ENCODE results near the gene UCP2. TPM values are rescaled to one million over a fixed set of nuclear protein-coding genes. Genes with fewer than 3 reads are reported as not detected.
A peak's percentile ranks its signal among the peaks of the same experiment; 100 is the strongest.

UCP2 gene
- total and polyA plus RNA-seq, 9 of the 15 experiments (the other 6 are each of a cell fraction or from before 2014, with no cell fraction given) = 19.2 to 216 (median 87.9) TPM

- TF ChIP-seq CREB3L1 (IDR thresholded peaks at IDR 0.05; ENCODE audit: borderline replicate concordance, low read depth) (no peak), PTTG1 (tag; IDR thresholded peaks at IDR 0.05; ENCODE audit: low read depth) (peak; percentile 42; the same call in 1 of the 2 replicates), MITF (IDR thresholded peaks at IDR 0.05) (no peak), MECOM (CRISPR knock-in tag; IDR thresholded peaks at IDR 0.05) (peak; percentile 69), HDAC8 (tag; IDR thresholded peaks at IDR 0.05) (no peak), HES1 (IDR thresholded peaks at IDR 0.05; ENCODE audit: low read depth) (no peak), GTF2F1 (IDR thresholded peaks at IDR 0.05; ENCODE audit: low read depth, low read length) (no peak), ZNF77 (CRISPR knock-in tag; IDR thresholded peaks at IDR 0.05) (no peak), FOXA3 (CRISPR knock-in tag; conservative IDR thresholded peaks at IDR 0.05 in 1 of 2, IDR thresholded peaks at IDR 0.05 in 1 of 2) (no peak), POLR2B (IDR thresholded peaks at IDR 0.05; ENCODE audit: low read depth, partially characterized antibody) (no peak), XRCC4 (IDR thresholded peaks at IDR 0.05; ENCODE audit: extremely low read depth, insufficient read depth, insufficient read length) (no peak), PHF20 (IDR thresholded peaks at IDR 0.05; ENCODE audit: partially characterized antibody) (no peak), CGGBP1 (CRISPR knock-in tag; IDR thresholded peaks at IDR 0.05) (no peak), ZBTB26 (CRISPR knock-in tag; IDR thresholded peaks at IDR 0.05) (no peak), RB1 (IDR thresholded peaks at IDR 0.05; ENCODE audit: low read depth) (no peak), NR4A1 (CRISPR knock-in tag; IDR thresholded peaks at IDR 0.05) (no peak), NR4A1 (tag; IDR thresholded peaks at IDR 0.05) (no peak), SPI1 (IDR thresholded peaks at IDR 0.05; ENCODE audit: borderline replicate concordance, low read depth, low read length) (no peak), IFI16 (CRISPR knock-in tag; IDR thresholded peaks at IDR 0.05) (0 out of 2 replicates have a peak, but pooled peaks have one; percentile 68), FOS (IDR thresholded peaks at IDR 0.05; ENCODE audit: extremely low read depth, insufficient read length) (no peak), ZNF146 (CRISPR knock-in tag; IDR thresholded peaks at IDR 0.05; ENCODE audit: unreplicated experiment) (no peak), HNRNPK (IDR thresholded peaks at IDR 0.05; ENCODE audit: low read depth, low read length, poor library complexity, severe bottlenecking) (no peak), MED1 (CRISPR knock-in tag; IDR thresholded peaks at IDR 0.05; ENCODE audit: borderline replicate concordance) (no peak), ETS2 (tag; IDR thresholded peaks at IDR 0.05; ENCODE audit: borderline replicate concordance, poor library complexity, severe bottlenecking) (no peak), HIVEP1 (CRISPR knock-in tag; IDR thresholded peaks at IDR 0.05) (no peak), NUFIP1 (IDR thresholded peaks at IDR 0.05; ENCODE audit: partially characterized antibody) (no peak), PRMT5 (CRISPR knock-in tag; IDR thresholded peaks at IDR 0.05) (no peak)
These were observed 20.2 kb upstream of the UCP2 start (continued) for GRCh38 chr11:74002832-74003231.

Measured in K562 (cell line).